Prostate gland (tissue), 2 donors: ENCODE data around the gene C3orf20.

ENCODE experiments used
- CTCF ChIP-seq, 4 experiments: fragments of 200-600 bp in 2 of 4; fragments of 450-650 bp in 2 of 4; sonication (generic) in 2 of 4; IDR thresholded peaks; 1 replicate in 3 of 4; 2 replicates in 1 of 4; pipeline ENCODE4 v1.5.1; 2016 to 2019; ENCODE audit warnings: antibody characterized with exemption in 4 of 4, mild to moderate bottlenecking in 2 of 4, moderate library complexity in 2 of 4
- POLR2AphosphoS5 ChIP-seq: sonication (generic); formaldehyde crosslinking; IDR thresholded peaks from one replicate; pipeline ENCODE4 v1.6.1; 2017; ENCODE audit warnings: antibody characterized with exemption

DNA sequence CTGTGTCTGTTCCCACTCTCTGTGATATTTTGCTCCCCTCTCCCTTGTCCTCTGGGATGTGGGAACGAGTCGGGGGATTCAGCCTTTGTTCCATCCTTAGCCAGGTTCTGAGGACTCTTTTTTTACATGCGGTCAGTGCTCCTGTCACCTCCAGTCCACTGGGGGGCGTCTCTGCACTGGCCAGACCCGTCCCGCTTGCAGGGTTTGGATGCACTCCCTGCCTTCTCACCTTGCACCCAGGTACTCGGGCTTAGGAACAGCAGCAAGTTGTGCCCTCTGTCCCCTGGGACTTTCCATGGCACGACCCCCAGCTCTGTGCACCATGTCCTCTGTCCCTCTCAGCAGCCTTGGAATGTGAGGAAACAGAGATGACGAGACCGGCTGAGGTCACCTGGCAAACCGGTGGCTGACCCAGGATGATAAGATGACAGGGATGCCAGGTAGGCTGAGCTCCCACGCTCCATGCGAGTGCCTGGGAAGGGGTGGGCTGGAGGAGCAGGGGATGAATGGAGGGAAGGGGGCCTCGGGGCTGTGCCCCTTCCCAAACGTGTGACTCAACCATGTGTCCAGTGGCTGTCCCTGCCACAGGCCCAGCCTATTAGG, 116.5 kb downstream of the C3orf20 start:
- TF ChIP-seq POLR2AphosphoS5 (no peak), CTCF (IDR thresholded peaks at IDR 0.05) (peak; percentile 36 to 74 (median 66))
